A673 (cell line): ENCODE results near the gene TRMT6. TPM values are rescaled to one million over a fixed set of nuclear protein-coding genes. Genes with fewer than 3 reads are reported as not detected.

ENCODE experiments used
- BruUV-seq: library from RNA; stranded (reverse); fragments of 400-500 nt; replicated peaks from 2 replicates; lab custom pipeline; 2021; lab: Mats Ljungman, UMichigan
- CTCF ChIA-PET: fragments of 300-600 bp; sonication (Branson Sonifier 250); formaldehyde crosslinking; loops from one replicate; lab custom pipeline; 2022; ENCODE audit warnings: antibody characterized with exemption; lab: Charles Lee
- POLR2A ChIA-PET: fragments of 300-600 bp; sonication (Branson Sonifier 250); formaldehyde crosslinking; loops from one replicate; lab custom pipeline; 2022; ENCODE audit warnings: antibody characterized with exemption; ENCODE audit not compliant: low non-redundant PET; lab: Charles Lee
- DNase-seq: peaks from one replicate; pipeline ENCODE4 v3.0.0-alpha.2; 2015; ENCODE audit warnings: low spot score
- H3K27ac ChIP-seq: fragments of 200-600 bp; sonication (generic); 2 replicates; pipeline ENCODE4 v1.5.1; 2016; ENCODE audit warnings: mixed run types, low read depth, mild to moderate bottlenecking, mixed read lengths, antibody characterized with exemption, low read length; ENCODE audit not compliant: poor library complexity, severe bottlenecking
- H3K27me3 ChIP-seq: fragments of 200-600 bp; sonication (generic); replicated peaks from 2 replicates; pipeline ENCODE4 v1.6.1; 2017; ENCODE audit warnings: mixed run types, low read depth, mild to moderate bottlenecking, mixed read lengths, antibody characterized with exemption, low read length; ENCODE audit not compliant: insufficient read depth, poor library complexity
- H3K36me3 ChIP-seq: fragments of 200-600 bp; sonication (generic); 2 replicates; pipeline ENCODE4 v1.6.1; 2016; ENCODE audit warnings: mixed run types, mild to moderate bottlenecking, mixed read lengths, antibody characterized with exemption, low read length; ENCODE audit not compliant: insufficient read depth, poor library complexity, severe bottlenecking
- H3K4me1 ChIP-seq: fragments of 200-600 bp; sonication (generic); 2 replicates; pipeline ENCODE4 v1.6.1; 2017; ENCODE audit warnings: mixed run types, mild to moderate bottlenecking, mixed read lengths, antibody characterized with exemption, low read length; ENCODE audit not compliant: insufficient read depth, poor library complexity, severe bottlenecking
- H3K4me3 ChIP-seq: fragments of 200-600 bp; sonication (generic); 2 replicates; pipeline ENCODE4 v1.5.1; 2016; ENCODE audit warnings: low read depth, mixed run types, mild to moderate bottlenecking, mixed read lengths, low read length; ENCODE audit not compliant: poor library complexity, severe bottlenecking
- H3K9me3 ChIP-seq: fragments of 200-600 bp; sonication (generic); 2 replicates; pipeline ENCODE4 v1.6.1; 2016; ENCODE audit warnings: mixed run types, low read depth, mild to moderate bottlenecking, mixed read lengths, antibody characterized with exemption, low read length; ENCODE audit not compliant: poor library complexity, severe bottlenecking
- CTCF ChIP-seq: fragments of 300-800, 200-600 bp; sonication (generic); conservative IDR thresholded peaks from 2 replicates; pipeline ENCODE4 v1.5.1; 2017; ENCODE audit warnings: low read depth, mild to moderate bottlenecking, antibody characterized with exemption, low read length, moderate library complexity, mixed read lengths
- EZH2 ChIP-seq: fragments of 200-600 bp; sonication (generic); IDR thresholded peaks from 2 replicates; pipeline ENCODE4 v1.6.1; 2017; ENCODE audit warnings: borderline replicate concordance, low read depth, mild to moderate bottlenecking, mixed read lengths, antibody characterized with exemption, low read length; ENCODE audit not compliant: poor library complexity, severe bottlenecking
- intact Hi-C: fragments of 100-400 bp; cut with micrococcal nuclease; formaldehyde crosslinking; loops from one replicate; pipeline ENCODE4 v1.10.0; 2022; ENCODE audit not compliant: unreplicated experiment
- total RNA-seq: library from RNA; stranded (reverse); gene quantifications from 2 replicates; pipeline ENCODE4 v1.2.3, GENCODE V29; 2021

TRMT6 gene
- total RNA-seq, 1 experiment from 2014 or later, result 41.6 TPM

- DNase-seq, result no peak
- Histone ChIP-seq H3K9me3 (no peaks in the 10 kb centered on the region), H3K4me3 (no peak overlapping the region), H3K27me3 (peaks cover 15% of the 10 kb centered on the region), H3K36me3 (no peaks in the 10 kb centered on the region), H3K27ac (no peak overlapping the region), H3K4me1 (no peaks in the 10 kb centered on the region)
- intact Hi-C loops, result no loop called here
- no TSS peak for BruUV-seq
- CTCF ChIA-PET, result no interaction called here
- TF ChIP-seq EZH2, result no peak
- TF ChIP-seq CTCF, result no peak
- POLR2A ChIA-PET, result no interaction called here
Measured at GRCh38 chr20:5893052-5893451, 57.3 kb downstream of the TRMT6 start.

- Histone ChIP-seq H3K9me3 (no peaks in the 10 kb centered on the region), H3K27ac (no peak overlapping the region), H3K27me3 (peaks cover 15% of the 10 kb centered on the region), H3K36me3 (no peaks in the 10 kb centered on the region), H3K4me1 (no peaks in the 10 kb centered on the region), H3K4me3 (no peak overlapping the region)
- intact Hi-C loops, result no loop called here
- TF ChIP-seq EZH2, result no peak
- TF ChIP-seq CTCF, result no peak
- BruUV-seq, result no TSS peak
- ChIA-PET POLR2A (no interaction called here), CTCF (no interaction called here)
- DNase-seq, result no peak
Measured at GRCh38 chr20:5890773-5891441, 59.4 kb downstream of the TRMT6 start.

GRCh38 chr20:5888041-5888440 lies 62.3 kb downstream of the TRMT6 start:
- DNase-seq, result no peak
- no peak for TF ChIP-seq CTCF
- no peak for TF ChIP-seq EZH2
- no peaks in the 10 kb centered on the region for H3K9me3 ChIP-seq
- H3K4me1 ChIP-seq, result no peaks in the 10 kb centered on the region
- CTCF ChIA-PET, result no interaction called here
- H3K4me3 ChIP-seq, result no peak overlapping the region
- H3K27me3 ChIP-seq, result peaks cover 8% of the 10 kb centered on the region
- POLR2A ChIA-PET, result no interaction called here
- no peaks in the 10 kb centered on the region for H3K36me3 ChIP-seq
- no peak overlapping the region for H3K27ac ChIP-seq
- BruUV-seq, result no TSS peak
- intact Hi-C loops, result no loop called here
